GM21825 (cell line): ENCODE data around the gene SGMS1.
A peak's percentile ranks its signal among the peaks of the same experiment; 100 is the strongest.

Experiments used
- ATAC-seq: cut with Tn5 transposase; IDR thresholded peaks from one replicate; pipeline ENCODE4 v1.9.1; 2021; ENCODE audit warnings: mild to moderate bottlenecking, moderate library complexity; ENCODE audit not compliant: unreplicated experiment

SGMS1 gene

GRCh38 chr10:50613726-50614443, 9.9 kb downstream of the SGMS1 start:
- ATAC-seq = no peak

- peak; percentile 46 for ATAC-seq
Observed at GRCh38 chr10:50613150-50613549, 10.6 kb downstream of the SGMS1 start.

DNA sequence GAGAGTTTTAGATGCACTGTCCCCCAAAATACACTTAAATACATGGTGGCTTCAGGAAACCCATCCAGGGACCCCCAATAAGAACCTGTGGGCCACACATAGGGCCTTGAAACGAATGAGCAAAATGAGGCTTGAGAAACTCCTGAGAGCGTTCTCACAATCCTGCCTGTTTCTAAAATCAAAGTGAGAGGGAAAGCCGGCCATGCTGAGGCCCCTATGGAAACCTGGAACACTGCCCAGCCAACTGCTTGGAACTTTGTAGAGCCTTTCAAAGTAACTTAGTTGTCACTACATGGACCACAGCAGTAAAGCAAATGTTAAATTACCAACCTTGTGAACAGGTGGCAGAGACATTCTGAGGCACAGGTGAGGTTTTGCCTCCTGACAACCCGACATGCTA, 13.4 kb downstream of the SGMS1 start:
- no peak for ATAC-seq

DNA sequence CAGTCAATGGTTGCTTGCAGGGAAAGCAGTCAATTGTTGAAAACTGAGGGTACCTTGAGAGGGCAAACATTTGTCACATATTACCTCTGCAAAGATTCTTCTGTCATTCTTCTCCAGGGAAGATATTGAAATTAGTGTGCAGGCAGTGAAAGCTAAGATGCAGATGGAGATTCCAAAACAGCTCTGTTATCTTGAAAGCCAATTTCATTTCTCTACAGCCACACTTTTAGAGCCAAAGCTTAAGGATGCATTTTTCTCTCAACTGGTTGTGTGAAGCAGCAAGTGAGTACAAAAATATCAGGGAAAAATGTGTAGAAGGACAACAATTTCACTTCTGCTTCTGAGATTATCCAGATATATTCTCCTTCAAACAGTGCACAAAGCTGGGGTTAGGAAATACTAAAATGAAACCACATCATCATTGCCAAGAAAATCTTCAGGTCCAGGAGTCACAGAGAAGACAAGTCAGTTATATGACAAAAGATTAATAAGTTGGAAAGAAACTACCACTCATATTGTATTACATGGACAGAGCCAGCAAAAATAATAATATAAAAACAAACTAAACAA, 16.3 kb downstream of the SGMS1 start:
- ATAC-seq = no peak

DNA sequence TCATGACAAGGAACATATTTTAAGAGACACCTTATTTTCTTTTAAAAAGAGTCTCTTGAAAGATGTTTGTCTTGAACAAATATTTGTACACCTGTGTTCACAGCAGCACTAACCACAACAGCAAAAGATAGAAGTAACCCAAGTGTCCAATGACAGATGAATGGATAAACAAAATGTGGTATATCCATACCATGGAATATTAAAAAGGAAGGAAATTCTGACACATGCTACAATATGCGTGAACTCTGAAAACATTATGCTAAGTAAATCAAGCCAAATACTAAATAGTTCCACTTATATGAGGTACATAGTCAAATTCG, 17.8 kb downstream of the SGMS1 start:
- ATAC-seq = no peak

DNA sequence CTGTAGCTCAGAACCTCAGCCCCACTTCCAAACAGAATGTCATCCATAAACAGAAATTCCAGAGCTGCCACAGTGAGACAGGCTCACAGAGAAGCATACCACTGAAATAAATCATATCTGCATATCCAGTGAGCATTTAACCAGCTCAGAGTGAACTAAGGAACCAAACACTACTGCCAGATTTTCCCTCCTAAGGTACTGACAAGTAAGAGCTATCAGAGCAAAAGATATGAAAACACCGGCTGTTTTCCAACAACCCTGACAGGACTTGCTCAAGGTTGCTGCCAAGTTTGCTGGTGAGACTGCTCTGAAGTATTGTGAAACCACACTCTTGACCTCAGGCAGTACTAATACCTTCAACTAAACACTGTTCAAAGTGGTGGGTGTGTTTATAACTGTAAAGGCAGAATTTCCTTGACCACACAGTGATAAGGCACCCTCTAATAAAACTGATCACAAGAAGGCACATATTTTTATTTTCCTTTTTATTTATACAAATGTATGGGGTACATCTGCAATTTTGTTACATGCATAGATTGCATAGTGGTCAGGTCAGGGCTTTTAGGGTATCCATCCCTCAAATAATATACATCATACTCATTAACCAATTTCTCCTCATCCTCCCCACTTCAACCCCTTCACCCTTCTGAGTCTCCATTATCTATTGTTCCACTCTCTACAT, 18.3 kb downstream of the SGMS1 start:
- ATAC-seq = peak; percentile 61

DNA sequence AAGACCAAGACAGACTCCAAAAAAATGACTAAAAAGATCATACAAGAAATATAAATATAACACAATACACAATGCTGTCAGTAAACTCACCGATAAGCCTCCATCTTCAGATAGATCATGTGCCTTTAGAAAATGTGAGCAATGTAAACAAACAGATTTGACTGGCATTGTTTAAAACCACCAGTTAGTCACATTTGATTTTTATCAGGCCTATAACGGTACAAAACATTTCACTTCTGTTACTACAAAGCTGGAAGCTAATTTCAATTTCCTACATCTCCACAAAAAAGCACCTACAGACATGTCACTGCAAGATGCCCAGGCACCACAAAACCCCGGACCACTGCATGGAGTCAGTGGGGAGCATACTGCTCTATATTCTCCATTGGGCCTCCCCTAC, 18.9 kb downstream of the SGMS1 start:
- no peak for ATAC-seq

- ATAC-seq = peak; percentile 70
Observed at GRCh38 chr10:50604049-50604640, 19.6 kb downstream of the SGMS1 start.

DNA sequence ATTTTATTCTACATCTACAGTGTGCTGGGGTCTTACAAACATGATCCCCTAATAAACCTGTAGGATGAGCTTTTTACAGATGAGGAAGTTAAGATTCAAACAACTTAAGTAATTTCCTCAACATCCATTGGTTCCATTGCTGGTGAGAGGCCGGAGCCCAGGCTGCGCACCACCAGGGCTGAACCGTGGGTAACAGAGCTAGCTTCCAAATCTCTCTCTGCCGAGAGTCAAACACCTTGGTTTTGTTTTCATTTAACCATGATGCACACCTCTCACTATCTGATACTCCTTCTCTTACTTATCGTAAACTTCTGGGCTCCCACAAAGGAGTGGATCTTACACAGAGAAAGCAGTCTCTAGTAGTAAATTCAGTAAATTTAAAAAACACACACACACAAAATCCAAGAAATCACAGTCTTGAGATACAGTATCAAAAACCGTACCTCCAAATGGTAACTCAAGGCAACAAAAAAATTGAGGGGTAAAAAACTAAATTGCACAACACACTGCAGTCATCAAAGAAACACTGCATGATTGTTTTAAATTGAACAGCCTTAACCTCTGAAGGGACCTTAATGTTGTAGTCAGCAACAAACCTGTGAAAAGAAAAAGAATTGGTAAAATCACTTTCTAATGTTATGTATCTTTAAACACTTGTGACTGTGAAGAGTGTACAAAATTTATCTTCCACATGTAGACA, 20.5 kb downstream of the SGMS1 start:
- ATAC-seq = no peak

GRCh38 chr10:50601974-50602373, 21.8 kb downstream of the SGMS1 start:
- no peak for ATAC-seq

- ATAC-seq = no peak
Observed at GRCh38 chr10:50600831-50601477, 22.8 kb downstream of the SGMS1 start.

- no peak for ATAC-seq
Observed at GRCh38 chr10:50600286-50600685, 23.5 kb downstream of the SGMS1 start.

DNA sequence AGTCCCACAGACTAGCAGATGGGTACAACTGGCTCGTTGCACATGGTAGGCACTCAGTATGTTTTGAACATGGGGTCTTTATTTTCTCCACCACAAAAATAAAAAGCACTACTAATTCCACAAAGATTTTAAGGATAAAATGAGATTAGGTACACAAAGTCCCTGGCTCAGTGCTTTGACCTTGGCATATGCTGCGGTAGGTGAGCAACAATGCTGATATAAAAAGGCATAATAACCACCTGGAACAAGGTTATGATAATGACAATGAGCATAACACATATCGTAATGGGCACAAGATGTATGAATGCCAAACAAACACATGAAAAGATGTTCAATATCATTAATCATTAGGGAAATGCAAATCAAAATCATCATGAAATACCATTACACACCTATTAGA, 26.9 kb downstream of the SGMS1 start:
- ATAC-seq = no peak

DNA sequence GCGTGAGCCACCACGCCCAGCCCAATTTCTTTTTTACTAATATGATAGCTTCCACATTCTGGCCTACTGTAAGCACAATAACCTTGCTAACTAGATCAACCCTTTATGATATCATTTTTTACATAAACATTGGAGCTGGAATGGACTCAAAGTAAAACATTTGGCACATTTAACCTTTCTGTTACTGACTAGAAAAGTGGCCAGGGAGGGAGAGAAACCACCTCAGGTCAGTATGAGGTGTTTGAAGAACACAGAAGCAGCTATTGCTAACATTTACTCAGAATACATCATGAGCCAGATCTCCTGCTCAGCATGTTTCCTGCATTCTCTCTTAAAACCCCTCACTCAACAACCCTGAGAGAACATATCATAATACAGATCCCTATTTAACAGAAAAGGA, 27.3 kb downstream of the SGMS1 start:
- ATAC-seq = no peak

DNA sequence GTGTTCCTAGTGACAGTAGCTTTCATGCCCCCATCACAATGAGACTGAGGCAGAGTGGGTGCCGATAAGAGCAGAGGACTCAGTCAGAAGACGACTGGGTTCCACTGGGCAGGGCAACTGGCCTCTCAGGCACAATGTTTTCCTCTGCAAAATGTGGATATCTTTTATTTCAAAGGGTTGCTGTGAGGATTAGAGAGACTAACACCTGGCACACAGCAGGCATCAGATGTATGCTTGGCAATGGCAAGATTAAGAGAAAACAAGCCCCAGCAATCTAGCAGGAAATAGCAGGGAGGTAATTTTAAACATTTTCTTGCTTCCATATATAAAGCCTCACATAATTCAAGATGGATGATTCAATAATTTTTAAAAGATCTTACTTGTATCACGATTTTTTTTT, 28.0 kb downstream of the SGMS1 start:
- no peak for ATAC-seq

DNA sequence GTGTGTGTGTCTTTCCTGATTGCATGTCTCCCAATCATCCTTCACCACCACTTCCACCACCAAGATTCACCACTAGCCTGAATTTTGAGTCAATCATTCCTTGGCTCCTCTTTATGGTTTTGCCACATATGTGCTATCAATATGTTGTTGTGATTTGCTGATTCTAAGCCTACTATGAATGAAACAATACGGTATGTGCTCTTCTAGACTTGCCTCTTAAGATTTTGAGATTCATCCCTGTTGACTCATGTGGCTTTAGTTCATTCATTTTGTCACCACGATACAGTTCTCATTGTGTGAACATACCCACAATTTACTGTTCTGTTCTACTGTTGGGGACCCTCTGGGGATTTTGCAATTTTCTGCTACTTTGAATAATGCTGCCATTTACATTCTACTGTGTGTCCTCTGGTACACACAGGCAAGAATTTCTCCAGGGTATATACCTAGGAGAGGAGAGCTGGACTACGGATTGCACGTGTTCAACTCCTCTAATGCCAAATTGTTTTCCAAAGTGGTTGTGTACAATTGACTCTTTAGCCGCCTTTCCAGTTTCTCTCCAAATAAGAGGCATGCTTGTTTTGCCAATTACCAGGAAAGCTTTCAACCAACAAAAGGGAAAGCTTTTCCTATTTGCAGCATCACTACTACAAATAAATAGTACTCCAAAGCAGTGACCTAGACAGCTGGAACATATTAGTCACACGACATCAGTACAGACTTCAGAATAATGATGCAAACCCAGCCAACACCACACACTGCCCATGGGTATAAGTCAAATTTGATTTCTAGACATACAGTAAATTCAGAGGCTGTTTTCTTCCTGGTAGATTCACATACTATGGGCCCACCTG, 30.0 kb downstream of the SGMS1 start:
- ATAC-seq = no peak

- no peak for ATAC-seq
Observed at GRCh38 chr10:50592961-50593418, 30.8 kb downstream of the SGMS1 start.

DNA sequence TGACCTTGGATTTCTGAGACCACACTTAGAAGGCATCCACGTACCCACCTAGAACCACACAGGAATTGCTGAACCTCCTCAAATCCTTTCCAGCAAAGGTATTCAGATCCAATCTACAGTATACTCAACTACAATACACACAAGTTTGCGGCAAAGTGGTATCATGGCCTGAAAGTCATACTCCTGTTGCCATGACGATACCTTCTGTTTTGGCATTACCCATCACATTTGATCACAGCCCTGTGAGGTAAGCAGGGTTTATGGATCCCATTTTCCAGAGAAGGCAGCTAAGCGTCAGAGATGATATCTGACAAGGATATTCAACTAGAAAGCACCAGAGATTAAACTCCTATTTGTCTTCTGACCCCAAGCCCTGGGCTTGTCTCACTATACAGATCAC, 32.8 kb downstream of the SGMS1 start:
- ATAC-seq = no peak

GRCh38 chr10:50586740-50587088, 37.0 kb downstream of the SGMS1 start:
- ATAC-seq = no peak
